LNCaP clone FGC (cell line): Measurements from ENCODE around the gene CYP24A1.

Experiments used
- DNase-seq: peaks from one replicate; pipeline ENCODE4 v3.0.0-alpha.2; 2011; ENCODE audit warnings: low read depth
- H3K4me3 ChIP-seq: 2 replicates; pipeline ENCODE4 v1.5.1; 2011; ENCODE audit warnings: mild to moderate bottlenecking, low read depth, low read length, control low read depth
- CTCF ChIP-seq: IDR thresholded peaks from 2 replicates; pipeline ENCODE4 v1.5.1; 2012; ENCODE audit warnings: mild to moderate bottlenecking; ENCODE audit not compliant: control insufficient read depth, insufficient read depth; ENCODE audit errors: extremely low read depth

CYP24A1 gene

GRCh38 chr20:54218470-54218869 is 44.7 kb upstream of the CYP24A1 start:
- DNase-seq: no peak
- TF ChIP-seq CTCF: no peak
- H3K4me3 ChIP-seq: no peak overlapping the region

- DNase-seq: no peak
- TF ChIP-seq CTCF: no peak
- no peak overlapping the region for H3K4me3 ChIP-seq
Observed at GRCh38 chr20:54217762-54218161, 44.0 kb upstream of the CYP24A1 start.

- no peak overlapping the region for H3K4me3 ChIP-seq
- no peak for DNase-seq
- no peak for TF ChIP-seq CTCF
Observed at GRCh38 chr20:54215157-54215789, 41.5 kb upstream of the CYP24A1 start.

- no peak for DNase-seq
- no peak overlapping the region for H3K4me3 ChIP-seq
- TF ChIP-seq CTCF: no peak
Observed at GRCh38 chr20:54214566-54214965, 40.8 kb upstream of the CYP24A1 start.

GRCh38 chr20:54212871-54213270 is 39.1 kb upstream of the CYP24A1 start:
- TF ChIP-seq CTCF: no peak
- no peak overlapping the region for H3K4me3 ChIP-seq
- no peak for DNase-seq

- no peak for DNase-seq
Observed at GRCh38 chr20:54212226-54212625, 38.4 kb upstream of the CYP24A1 start.

More at GRCh38 chr20:54212226-54212625, 38.4 kb upstream of the CYP24A1 start:
- no peak overlapping the region for H3K4me3 ChIP-seq
- TF ChIP-seq CTCF: no peak
